Measurements from ENCODE around the gene SLC23A2.
"Not testable (repeated sequence)": the region's sequence is repeated elsewhere in the genome, so short reads cannot be mapped to it uniquely, and the experiment has no call there.

Gene SLC23A2

DNA sequence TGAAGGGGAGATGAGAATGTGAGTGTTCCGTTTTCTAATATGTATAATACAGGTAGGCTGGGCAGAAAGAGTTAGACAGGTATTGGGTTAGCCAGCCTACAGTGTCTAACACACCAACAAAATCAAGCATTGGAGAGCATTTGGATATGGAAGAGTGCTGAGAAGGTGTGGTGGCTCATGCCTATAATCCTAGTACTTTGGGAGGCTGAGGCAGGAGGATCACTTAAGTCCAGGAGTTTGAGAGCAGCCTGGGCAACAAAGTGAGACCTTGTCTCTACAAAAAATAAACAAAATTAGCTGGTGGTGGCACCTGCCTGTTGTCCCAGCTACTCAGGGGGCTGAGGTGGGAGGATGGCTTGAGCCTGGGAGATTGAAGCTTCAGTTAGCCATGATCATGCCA is 38.6 kb upstream of the SLC23A2 start:
- no peak for DNase-seq (ENCODE audit: low read depth)
- no peak overlapping the region for H3K4me3 ChIP-seq (ENCODE audit: low read depth, low read length)
- TF ChIP-seq, protein P1, sequence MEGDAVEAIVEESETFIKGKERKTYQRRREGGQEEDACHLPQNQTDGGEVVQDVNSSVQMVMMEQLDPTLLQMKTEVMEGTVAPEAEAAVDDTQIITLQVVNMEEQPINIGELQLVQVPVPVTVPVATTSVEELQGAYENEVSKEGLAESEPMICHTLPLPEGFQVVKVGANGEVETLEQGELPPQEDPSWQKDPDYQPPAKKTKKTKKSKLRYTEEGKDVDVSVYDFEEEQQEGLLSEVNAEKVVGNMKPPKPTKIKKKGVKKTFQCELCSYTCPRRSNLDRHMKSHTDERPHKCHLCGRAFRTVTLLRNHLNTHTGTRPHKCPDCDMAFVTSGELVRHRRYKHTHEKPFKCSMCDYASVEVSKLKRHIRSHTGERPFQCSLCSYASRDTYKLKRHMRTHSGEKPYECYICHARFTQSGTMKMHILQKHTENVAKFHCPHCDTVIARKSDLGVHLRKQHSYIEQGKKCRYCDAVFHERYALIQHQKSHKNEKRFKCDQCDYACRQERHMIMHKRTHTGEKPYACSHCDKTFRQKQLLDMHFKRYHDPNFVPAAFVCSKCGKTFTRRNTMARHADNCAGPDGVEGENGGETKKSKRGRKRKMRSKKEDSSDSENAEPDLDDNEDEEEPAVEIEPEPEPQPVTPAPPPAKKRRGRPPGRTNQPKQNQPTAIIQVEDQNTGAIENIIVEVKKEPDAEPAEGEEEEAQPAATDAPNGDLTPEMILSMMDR (IDR thresholded peaks at IDR 0.05; ENCODE audit: insufficient read depth, low read depth, low read length, missing control alignments): no peak

DNA sequence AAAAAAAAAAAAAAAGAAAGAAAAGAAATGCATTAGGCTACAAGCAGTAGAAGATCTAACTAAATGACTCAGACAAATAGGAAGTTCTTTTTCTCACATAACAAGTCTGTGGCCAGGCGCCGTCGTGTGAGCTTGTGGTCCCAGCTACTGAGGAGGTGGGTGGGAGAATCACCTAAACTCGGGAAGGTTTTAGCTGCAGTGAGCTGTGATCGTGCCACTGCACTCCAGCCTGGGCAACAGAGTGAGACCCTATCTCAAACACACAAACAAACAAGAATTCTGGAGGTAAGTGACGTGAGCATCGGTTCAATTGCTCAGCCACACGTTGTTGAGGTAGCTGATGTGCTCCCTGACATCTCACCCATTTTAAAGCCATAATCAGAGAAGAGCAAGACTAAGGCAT is 37.9 kb upstream of the SLC23A2 start:
- H3K4me3 ChIP-seq (ENCODE audit: low read depth, low read length): no peak overlapping the region
- DNase-seq (ENCODE audit: low read depth): peak; percentile 61
- TF ChIP-seq, protein P1 (IDR thresholded peaks at IDR 0.05; ENCODE audit: insufficient read depth, low read depth, low read length, missing control alignments): no peak

DNA sequence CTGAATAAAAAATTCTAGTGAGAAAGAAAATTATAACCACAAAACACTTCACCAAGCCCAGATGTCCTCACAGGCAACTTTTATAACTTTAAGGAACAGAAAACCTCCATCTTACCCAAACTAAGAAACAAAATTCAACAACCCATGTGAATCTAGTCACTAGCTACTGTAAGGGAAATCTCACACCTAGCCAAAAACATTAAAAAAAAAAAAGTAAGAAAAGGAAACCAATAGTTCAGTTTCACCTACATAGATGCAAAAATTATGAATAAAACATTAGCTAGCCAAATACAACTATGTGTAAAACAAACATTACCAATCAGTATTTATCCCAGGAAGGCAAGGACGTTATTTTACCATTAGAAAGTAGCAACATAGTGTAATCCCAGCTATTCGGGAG is 35.5 kb upstream of the SLC23A2 start:
- DNase-seq (ENCODE audit: low read depth): peak; percentile 15
- TF ChIP-seq, protein P1 (IDR thresholded peaks at IDR 0.05; ENCODE audit: insufficient read depth, low read depth, low read length, missing control alignments): no peak

DNA sequence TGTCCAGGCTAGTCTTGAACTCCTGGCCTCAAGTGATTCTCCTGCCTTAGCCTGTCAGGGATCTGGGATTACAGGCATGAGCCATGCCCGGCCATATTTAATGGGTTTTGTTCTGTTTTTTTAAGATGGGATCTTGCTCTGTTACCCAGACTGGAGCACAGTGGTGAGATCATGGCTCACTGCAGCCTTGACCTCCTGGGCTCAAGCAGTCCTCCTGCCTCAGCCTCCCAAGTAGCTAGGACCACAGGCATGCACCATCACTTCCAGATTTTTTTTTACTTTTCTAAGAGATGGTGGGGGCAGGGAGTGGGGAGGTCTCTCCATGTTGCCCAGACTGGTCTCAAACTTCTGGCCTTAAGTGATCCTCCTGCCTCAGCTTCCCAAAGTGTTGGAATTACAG is 34.2 kb upstream of the SLC23A2 start:
- H3K4me3 ChIP-seq (ENCODE audit: low read depth, low read length); DNase-seq (ENCODE audit: low read depth): not testable (repeated sequence)

More for the DNA sequence above, 35.5 kb upstream of the SLC23A2 start:
- H3K4me3 ChIP-seq (ENCODE audit: low read depth, low read length): no peak overlapping the region

DNA sequence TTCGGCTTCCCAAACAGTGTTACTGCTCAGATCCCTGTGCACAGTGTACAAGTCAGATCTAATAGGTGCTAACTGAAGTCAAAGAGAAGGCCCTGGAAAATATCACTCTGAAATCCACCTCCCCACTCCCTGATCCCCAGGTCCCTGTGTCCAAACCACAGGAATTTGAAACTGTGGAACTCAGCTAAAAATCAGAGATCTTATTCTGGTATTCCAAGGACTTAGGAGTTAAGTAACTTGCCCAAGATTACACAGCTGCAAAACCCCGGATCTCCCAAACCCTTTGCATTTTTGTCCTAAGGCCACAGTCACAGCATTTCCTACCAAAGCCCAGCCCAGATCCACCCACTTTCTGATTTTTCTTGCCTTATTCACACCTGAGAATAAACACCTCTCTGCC is 32.3 kb upstream of the SLC23A2 start:
- TF ChIP-seq, protein P1 (IDR thresholded peaks at IDR 0.05; ENCODE audit: insufficient read depth, low read depth, low read length, missing control alignments): no peak
- no peak overlapping the region for H3K4me3 ChIP-seq (ENCODE audit: low read depth, low read length)
- DNase-seq (ENCODE audit: low read depth): no peak

DNA sequence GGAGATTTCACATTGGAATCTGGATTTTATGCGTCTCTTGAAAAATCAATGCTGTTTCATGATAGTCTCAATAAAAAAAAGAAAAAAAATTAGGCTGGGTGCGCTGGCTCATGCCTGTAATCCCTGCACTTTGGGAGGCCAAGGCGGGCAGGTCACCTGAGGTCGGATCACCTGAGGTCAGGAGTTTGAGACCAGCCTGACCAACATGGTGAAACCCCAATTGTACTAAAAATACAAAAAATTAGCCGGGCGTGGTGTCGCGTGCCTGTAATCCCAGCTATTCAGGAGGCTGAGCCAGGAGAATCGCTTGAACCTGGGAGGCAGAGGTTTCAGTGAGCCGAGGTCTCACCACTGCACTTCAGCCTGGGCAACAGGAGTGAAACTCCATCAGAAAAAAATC is 30.4 kb upstream of the SLC23A2 start:
- H3K4me3 ChIP-seq (ENCODE audit: low read depth, low read length); DNase-seq (ENCODE audit: low read depth): not testable (repeated sequence)

DNA sequence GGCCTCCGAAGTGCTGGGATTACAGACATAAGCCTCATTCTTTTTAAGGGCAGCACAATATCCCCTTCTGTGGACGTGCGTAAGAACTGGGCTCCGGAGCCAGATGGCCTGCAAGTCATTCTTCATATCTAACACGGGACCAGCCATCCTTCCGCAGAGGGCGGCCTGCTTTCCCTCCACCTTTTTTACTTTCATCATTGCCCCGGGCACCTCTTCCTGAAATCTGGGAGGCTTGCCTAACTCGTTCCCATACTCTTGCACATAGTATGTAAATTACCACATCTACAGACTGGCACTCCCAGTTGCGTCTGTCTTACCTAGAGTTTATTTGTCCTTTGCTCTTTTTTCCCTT is 29.9 kb upstream of the SLC23A2 start:
- DNase-seq (ENCODE audit: low read depth): no peak
- TF ChIP-seq, protein P1 (IDR thresholded peaks at IDR 0.05; ENCODE audit: insufficient read depth, low read depth, low read length, missing control alignments): no peak

DNA sequence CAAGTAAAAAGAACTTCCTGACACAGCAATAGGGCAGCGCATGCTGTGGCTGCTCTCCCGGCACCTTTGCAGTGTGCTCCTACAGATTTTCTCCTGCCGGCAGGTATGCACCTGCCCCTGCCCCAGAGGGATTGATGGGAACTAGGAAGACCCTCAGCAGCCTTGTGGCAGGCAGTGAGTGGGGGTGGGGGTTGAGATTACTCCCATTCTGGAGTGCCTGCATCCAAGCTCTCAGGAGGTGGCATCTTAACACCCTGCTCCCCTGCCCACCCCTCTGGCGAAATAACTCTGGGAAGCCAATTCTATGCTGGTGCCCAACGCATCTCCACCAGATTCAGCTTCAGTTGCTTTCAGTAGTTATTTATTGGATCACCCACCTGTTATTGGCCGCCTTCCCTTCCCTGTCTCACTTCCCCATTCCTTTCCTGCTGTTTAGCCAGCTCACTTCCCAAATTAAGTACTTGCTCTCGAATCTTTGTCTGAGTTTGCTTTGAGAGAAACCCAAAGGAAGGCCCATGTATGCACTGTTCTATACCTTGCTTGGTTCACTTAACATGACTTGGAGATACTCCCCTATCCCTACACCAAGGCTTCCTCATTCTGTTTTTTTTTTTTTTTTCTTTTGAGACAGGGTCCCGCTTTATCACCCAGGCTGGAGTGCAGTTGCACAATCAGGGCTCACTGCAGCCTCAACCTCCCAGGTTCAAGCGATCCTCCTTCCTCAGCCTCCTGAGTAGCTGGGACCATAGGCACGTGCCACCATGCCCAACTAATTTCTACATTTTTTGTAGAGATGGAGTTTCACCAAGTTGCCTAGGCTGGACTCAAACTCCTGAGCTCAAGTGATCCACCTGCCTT is 29.3 kb upstream of the SLC23A2 start:
- TF ChIP-seq, protein P1 (IDR thresholded peaks at IDR 0.05; ENCODE audit: insufficient read depth, low read depth, low read length, missing control alignments): no peak
- DNase-seq (ENCODE audit: low read depth): no peak

More for the DNA sequence above, 29.9 kb upstream of the SLC23A2 start:
- no peak overlapping the region for H3K4me3 ChIP-seq (ENCODE audit: low read depth, low read length)

DNA sequence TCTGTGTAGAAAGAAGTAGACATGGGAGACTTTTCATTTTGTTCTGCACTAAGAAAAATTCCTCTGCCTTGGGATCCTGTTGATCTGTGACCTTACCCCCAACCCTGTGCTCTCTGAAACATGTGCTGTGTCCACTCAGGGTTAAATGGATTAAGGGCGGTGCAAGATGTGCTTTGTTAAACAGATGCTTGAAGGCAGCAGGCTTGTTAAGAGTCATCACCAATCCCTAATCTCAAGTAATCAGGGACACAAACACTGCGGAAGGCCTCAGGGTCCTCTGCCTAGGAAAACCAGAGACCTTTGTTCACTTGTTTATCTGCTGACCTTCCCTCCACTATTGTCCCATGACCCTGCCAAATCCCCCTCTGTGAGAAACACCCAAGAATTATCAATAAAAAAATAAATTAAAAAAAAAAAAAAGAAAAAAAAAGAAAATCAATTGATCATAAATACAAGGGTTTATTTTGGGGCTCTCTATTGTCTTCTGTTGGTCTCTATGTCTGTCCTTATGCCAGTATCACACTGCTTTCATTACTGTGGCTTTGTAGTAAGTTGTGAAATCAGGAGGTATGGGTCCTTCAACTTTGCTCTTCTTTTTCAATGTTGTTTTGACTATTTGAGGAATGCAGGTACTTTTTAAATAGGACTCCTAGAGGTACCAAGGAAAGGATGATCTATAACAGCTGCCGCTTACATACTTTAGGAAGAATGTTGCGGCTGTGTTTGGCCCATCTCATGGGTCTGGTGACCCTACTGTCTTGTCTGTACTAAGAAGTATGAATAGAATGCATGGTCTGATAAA is 27.1 kb upstream of the SLC23A2 start:
- not testable (repeated sequence) for DNase-seq (ENCODE audit: low read depth); H3K4me3 ChIP-seq (ENCODE audit: low read depth, low read length)

More for the DNA sequence above, 29.3 kb upstream of the SLC23A2 start:
- no peak overlapping the region for H3K4me3 ChIP-seq (ENCODE audit: low read depth, low read length)

Measured in GM12865 (cell line).